Cortex of kidney (tissue), 1 donor: Measurements from ENCODE around the gene MAN1B1.
"Not testable (repeated sequence)": the region's sequence is repeated elsewhere in the genome, so short reads cannot be mapped to it uniquely, and the experiment has no call there.

Source experiments
- DNase-seq: peaks from one replicate; lab custom pipeline; 2025; lab: John Stamatoyannopoulos, UW

Gene MAN1B1

DNA sequence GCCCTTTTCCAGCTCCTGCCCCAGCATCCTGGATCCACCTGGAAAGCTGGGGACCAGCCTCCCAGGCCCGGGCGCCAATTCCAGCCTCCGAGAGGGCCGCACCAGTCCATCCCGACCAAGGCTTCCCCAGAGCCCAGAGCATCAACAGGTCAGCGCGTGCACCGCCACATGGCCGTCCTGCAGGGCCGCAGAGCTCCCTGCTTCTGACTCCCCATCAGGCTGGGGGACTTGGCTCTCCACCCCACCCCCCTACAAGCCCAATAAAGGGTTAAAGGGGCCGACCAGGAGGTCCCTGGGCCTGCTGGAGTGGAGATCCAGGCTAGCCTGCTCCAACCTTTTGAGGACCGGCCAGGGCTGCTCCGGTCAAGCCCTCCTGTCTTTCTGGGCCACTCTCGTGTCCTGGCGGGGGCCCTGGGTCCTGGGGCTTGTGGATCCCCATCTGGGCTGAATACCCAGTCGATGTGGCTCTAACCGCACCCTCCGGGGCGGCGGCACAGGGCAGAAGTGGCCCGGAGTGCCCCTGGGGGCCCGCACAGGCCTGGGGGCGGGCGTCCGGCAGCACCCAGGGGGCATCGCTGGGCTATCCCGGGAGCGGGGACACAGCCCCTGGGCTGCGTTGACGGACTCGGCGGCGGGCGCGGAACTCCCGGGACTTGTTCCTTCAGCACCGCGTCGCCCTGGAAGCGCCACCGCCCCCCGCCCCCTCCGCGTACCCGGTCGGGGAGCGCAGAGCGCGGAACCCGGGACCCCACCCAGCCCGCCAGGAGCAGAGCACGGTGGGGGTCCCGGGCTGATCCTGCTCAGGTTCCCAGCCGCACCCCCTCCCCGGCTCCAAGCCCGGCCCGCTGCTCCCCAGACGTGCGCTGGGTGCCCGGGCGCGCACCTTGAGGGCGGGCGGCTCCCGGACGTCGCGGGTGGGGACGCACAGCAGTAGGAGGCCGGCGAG, 33.5 kb upstream of the MAN1B1 start:
- DNase-seq: no peak

DNA sequence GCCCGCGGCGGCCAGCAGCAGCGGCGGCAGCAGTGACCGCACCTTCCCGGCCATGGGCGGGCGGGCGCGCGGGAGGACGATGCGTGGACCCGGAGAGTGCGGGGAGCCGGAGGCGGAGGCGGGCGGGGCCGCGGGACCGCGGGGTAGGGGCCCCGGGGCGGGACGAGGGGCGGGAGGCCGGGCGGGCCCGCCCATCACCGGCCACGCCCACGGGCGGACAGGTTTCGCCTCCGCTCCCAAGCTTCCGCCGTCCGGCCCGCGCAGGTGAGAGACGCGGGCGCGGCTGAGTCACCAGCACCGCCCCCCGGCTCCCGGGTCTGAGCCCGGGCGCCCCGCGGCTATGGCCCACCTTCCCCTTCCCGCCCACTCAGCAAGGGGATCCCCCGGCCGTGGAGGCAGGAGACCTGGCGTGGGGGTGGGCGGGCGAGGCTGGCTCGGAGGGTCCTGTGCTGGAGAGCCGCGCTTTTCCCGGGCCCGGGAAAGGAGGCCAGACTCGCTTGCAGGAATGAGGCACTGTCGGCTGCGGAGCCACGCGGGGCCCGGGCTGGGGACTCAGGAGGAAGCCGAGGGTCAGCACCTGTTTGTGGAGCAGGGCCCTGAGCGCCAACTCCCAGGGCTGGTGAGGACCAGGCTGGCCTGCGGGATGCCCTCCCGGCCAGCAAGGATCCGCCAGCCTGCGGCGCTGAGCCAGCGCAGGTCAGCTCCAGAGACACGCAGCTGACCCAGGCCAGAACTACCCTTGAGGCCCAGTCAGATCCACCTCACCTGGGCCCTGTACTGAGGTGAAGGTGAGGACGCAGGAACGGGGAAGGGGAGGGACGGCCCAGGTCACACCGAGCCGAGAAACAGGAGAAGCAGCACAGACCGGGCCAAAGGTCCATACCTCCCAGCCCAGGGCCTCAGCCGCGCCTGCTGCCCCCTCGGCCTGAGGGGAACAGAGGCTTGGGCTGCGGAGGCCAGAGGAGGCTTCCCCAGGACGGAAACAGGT, 32.5 kb upstream of the MAN1B1 start, which contains the start of gene ENTPD2:
TSS of gene ENTPD2 (minus strand) at position 118 of the 988 bp plus-strand sequence. CDS start at position 54, 64 bp downstream.
- no peak for DNase-seq

DNA sequence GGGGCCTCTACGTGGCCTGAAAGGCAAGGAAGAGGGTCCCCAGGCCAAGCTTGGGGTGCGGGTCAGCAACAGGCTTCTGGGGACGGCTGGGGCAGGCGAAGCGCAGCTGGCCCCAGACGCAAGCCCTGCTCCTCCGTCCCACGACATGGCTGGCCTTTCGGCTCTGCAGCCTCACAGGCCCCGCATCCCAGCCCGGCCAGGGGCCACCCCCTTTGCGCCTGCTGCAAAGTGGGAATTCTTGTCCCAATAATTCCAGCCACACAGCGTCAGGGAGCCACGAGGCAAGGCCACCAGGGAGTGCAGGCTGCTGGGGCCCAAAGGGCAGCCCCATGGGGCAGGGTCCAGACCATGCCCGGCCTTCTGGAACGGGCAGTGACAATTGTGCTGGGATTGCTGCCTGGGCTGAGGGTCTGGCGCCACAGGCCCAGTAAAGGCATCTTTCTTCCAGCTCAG, 31.8 kb upstream of the MAN1B1 start:
- no peak for DNase-seq

DNA sequence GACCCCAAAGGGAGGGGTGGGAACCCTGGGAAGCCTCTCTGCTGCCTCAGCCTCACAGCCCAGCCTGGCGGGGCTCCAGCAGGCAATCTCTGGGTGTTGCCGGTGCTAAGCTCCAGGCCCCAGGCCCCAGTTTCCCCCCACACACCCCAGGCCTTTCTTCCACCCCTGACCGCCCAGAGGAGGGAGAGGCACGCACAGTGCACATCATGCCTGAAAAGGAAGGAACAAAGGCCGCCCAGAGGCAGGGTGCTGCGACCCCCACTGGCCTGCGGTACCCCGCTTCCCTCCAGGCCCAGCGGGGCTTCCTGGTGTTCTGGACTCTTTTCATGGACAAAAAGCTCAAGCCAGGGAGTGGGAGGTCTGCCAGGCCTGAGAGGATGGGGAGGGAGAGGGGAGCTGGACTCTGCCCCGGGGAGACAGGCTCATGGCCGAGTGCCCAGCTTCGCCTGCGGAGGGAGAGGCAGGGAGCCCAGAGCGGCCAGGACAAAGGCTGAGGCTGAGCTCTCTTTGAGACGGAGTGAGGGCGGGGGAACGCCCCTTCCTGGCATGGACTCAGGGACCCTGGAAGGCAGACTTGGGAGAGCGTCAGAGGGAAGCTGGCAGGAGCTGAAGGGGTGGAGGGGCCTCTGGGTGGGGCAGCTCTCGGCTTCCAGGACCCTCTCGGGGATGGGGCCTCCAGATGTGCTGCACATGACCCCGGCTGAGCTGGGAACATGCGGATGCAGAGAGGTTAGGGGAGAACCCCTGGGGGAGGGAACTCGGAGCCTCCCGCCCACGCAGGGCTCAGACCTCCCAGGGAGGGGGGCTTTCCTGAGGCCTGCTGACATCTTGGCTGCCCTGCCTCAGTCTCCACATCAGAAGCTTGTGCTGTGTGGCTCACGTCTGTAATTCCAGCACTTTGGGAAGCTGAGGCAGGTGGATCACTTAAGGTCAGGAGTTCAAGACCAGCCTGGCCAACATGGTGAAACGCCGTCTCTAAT, 31.1 kb upstream of the MAN1B1 start:
- DNase-seq: no peak

DNA sequence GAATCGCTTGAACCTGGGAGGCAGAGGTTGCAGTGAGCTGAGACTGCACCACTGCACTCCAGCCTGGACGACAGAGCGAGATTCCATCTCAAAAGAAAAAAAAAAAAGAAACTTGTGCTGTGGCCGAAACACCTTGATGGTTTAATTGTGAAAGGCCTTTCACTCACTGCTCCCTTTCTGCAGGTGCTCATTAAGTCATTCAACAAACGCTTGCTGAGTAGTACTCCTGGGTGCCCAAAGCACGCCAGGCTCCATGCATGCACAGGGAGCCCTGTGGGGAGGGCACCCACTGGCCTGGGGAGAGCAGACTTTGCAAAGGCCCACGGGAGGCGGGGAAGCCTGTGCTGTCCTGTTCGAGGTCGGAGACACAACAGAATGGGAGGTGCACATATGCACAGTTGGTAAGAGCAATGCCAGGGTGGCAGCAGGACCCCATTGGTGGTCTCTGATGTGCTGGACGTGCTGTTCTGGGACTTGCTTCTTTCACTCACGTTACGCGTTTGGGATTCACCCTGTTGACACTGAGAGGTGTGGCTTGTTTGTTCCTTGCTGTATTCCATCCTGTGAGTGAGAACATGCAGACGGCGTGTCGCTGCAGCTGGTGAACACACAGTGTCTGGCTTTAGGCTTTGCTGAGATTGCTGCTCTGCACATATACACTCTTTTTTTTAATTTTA, 29.9 kb upstream of the MAN1B1 start:
- DNase-seq: no peak

DNA sequence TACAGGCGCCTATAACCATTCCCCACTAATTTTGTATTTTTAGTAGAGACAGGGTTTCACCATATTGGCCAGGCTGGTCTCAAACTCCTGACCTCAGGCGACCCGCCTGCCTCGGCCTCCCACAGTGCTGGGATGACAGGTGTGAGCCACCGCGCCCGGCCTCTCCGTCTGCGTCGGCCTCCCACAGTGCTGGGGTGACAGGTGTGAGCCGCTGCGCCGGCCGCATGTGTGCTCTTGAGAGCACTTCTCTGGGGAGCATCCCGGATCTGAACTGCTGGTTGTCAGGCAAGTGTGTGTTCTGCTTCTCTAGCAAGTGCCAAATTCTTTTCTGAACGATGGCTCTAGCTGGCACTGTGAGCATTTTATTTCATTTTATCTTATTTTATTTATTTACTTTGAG, 29.2 kb upstream of the MAN1B1 start:
- DNase-seq: no peak

DNA sequence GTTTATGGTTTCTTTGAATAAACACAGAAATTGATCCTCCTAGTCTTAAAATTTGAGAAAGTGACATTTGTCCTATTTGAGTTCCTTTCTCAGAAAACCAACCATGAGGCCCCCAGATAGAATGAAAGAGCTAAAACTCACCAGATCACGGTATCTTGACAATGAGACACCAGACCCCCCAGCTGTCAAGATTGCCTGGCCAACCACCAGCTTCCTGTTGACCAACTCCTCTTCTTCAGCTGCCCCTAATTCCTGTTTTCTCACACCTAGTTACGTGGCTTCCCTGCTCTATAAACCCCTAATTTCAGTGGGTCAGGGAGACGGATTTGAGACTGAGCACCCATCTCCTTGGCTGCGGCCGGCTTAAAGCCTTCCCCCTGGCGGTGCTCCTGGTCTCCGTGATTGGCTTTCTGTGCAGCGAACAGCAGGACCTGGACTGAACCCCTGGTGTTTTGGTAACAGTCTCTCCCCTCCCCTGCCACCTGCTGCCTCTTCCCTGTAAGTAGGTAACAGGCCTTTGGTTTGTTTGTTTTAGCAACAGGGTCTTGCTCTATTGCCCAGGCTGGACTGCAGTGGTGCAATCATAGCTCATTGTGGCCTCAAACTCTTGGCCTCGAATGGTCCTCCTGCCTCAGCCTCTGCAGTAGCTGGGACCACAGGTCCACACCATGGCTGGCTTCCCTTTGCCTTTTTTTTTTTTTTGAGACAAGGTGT, 28.1 kb upstream of the MAN1B1 start:
- DNase-seq: no peak

DNA sequence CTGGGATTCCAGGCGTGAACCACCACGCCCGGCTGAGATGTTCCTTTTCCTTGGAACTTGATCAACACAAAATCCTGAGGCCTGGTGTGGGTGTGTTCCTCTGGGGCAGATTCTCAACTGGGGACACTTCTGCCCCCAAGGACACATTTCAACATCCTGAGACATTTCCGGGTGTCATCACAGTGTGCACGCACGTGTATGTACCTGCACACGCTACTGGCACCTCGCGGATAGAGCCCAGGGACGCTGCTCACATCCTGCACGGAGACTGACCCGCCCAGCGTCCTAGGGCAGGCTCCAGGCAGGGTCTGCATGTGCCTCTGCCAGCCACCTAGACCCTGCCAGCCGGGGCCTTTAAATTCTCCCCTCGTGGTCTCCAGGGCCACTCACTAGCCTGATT, 24.4 kb upstream of the MAN1B1 start:
- no peak for DNase-seq

DNA sequence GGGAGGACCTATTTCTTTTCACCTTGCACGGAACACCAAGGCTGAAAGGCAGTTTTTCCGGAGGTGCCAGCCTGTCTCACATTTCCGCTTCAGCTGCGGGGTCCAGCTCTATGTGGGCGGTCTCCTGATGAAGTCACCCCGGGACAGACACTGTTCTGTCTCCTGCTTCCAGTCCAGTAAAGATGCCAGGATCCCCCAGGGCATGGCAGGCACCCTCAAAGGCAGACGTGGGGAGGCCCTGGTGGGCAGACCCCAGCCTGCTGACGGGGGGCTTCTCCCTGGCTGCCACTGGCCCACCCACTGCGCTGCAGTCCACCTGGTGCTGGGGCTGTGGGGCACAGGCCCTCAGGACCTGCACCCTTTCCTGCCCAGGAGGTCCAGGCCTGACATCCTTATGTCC, 24.0 kb upstream of the MAN1B1 start:
- DNase-seq: not testable (repeated sequence)

DNA sequence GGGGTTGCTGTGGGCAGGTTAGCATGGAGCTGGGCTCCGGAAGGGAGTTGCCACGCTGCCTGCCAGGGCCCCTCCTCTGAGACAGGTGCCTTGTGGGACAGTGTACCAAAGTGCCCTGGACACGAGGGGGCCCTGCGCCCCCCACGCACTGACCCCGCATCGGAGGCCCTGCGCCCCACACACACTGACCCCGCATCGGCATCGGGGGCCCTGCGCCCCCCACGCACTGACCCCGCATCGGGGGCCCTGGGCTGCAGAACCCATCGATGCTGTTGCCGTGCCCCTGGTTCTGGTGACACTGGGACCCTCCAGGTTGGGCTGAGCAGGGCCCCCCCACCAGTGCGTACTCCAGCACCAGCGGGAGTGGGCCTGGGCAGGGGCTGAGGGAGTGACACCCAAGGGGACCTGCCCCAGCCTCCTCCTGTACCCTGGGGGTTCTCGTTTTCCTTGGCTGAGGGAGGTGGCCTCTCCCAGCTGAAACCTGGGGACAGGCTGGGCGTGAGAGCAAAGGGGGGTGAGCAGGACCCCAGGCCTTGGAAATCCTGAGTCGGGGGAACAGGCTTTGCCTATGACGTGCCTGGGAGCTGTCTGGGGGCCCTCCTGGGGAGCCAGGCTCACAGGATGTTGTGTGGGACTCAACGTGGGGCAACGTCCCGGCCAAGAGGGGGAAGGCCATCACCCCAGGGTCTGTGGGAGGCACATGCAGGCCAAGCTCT, 23.3 kb upstream of the MAN1B1 start:
- no peak for DNase-seq

DNA sequence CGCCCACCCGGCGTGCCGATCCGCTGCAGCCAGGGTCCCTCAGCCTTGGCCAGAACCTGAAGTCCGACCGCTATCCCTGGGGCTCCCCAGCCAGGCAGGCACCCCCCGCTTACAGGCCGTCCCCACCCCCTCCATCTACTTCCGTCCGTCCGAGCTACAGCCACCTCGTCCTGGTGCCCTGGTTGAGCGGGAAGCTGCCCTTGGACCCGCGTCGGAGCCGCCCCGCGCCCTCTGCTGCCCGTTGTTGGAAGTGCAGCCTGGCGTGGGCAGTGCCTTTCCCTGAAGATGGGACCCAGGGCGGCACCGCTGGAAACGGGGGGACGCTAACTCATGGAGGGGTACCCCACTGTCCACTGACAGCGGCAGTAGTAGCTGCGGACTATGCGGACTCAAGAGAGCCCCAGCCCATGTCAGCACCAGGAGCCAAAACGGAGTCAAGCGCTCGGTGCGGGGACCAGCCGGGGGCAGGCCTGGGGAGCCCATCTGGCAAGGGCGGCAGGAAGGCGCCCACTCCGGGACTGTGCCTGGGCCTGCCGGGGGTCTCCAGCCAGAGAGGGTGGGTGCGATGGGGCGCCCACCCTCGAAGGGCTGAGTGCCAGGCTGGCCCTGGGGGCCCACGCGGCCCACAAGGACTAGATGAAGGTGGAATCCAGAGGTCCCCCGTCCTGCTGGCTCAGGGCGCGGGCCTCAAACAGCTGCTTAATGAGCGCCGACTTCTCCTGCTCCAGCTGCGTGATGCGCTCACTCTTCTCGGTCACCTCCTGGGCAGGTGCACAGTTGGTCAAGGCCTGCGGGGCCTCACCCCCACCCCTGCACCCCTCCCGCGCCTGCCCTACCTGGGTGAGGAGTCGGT, 22.5 kb upstream of the MAN1B1 start:
- DNase-seq: no peak

DNA sequence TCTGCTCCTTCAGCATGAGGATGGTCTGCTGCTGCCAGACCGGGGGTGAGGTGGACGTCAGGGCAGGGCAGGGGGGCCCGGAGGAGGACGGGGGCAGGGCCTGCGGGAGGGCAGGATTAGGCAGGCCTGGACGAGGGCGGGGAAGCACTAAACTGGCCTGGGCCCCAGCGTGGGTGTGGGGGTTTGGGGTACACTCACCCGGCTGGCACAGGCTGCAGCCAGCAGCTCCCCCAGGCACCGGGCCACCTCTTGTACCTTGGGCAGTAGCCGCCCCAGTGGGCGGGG, 22.0 kb upstream of the MAN1B1 start:
- no peak for DNase-seq

DNA sequence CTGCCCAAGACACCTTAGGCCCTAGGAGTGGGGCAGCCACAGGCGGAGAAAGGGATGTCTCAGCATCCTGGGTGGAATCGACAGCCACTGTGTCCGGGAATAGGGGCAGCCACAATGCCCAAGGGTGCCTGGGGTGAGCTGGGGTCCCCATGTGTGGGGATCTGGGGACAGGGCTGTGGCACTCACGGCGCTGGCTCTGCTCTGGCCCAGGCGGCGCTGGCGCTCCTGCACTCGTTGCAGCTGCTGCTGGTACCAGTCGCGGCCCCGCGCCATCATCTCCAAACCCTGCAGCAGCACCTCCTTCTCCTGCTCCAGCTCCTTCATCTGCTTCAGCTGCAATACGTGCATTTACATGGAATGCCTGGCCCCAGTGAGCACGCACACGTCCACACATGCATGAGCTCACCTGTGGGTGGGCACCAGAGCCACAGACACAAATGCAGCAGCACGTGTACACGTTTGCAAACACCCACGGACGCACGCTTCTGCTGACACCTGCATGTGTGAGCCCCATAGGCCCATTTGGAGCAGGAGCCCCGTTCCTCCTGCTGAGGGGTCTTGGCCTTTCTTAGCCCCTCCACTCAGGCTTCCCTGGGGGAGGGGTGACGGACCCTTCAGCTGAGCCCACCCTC, 21.3 kb upstream of the MAN1B1 start:
- no peak for DNase-seq

DNA sequence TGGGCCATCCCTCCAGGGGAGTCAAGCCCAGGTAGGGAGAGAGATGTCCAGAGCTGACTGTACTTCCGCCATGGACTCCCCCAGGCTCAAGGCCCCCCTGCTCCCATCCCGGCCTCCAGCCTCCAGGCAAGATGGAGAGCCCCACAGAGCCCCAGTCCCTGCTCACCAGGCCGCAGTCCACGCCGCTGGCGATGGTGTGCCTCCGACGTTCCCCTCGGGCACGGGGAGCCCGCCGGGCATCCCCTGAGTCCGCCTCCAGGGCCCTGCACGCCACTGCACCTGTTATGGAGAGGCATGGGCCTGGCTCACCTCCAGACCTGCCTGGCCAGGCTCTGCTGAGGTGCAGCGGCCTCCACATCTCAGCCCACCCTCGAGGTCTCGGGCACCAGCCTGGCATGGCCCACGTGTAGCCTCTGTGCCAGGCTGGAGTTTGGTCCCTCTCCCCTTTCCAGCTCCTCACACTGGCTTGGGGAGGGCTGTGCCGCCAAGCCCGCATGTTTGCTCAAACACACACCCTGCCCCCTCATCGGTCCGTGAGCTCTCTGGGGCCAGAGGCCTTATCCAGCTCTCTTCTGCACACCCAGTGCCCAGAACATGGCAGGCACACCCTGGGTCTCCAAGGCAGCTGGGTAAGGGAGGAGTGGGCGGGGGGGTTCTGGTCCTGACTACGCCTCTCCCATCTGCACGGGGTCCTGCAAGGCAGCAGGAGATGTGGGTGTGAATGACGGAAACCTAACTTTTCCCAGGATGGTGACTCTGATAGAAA, 20.5 kb upstream of the MAN1B1 start:
- no peak for DNase-seq

DNA sequence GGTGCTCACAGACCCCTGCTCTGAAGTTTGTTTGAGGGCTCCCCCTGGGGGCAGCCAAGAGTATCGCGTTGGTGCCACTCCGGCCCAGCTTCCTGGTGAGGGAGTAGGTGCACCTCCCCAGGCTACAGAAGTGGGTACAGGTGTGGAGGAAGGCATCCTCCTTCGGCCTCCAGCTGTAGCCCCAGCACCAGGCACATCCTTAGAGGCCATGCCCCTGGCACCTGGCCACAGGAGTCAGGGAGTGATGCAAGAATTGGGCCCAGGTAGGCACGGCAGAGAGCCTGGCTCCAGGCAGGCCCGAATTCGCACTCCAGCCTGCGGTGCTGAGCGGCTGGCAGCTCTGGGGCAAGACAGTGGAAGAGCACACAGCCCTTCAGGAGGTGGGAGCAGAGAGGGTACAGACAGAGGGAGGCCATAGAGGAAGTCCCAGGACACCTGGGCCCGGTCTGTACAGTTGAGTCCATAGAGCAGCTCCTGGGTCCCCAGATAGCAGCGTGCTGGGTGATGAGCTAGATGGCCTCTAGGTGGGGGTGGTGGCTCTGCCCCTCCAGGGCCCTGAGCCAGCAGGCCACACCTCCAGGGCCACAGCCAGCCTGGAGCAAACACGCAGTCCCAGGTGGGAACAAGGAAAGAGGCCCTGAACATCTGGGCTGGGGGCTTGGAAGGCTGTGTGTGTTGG, 18.8 kb upstream of the MAN1B1 start:
- no peak for DNase-seq

DNA sequence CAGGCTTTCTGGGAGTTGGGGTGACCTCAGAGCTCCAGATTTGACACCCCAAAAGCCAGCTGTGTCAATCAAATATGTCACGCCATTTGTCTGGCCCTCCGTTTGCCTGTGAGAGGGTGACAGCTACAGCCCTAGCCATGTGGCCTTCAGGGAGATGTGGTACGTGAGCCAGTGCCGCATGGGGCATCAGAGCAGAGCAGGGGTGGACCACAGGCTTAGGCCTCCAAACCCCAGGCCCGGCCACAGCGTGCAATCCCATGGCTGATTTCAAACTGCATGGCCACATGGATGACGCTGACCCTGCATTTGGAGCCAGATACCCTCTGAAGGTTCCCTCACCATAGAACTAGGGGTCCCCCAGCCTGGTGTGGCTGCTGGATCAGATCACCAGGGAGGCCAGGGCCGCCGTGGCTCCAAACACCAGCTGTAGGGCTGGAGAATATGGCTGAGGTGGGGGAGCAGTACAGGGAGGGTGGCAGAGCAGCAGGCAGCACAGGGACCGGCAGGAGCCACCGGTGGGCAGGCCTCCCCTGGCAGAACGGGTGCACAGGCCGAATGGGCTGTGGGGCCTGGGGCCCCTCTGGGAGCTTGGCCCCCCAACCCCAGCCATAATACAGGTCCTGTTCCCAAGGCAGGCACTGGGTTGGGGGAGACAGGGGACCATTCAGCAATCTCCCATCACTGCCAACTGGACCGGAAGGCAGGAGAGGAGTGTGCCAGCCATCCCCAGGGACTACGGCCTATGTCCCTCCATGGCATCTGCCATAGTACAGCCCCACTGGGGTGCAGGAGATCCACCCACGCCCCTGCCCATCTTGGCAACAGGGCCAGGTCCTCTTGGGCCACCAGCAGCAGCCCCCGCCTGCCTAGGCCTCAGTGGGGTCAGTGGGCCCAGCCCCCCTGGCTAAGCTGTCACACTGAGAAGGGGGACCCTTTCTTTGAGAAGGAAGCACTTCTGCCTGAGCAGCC, 18.0 kb upstream of the MAN1B1 start:
- DNase-seq: no peak
